HG03442 (cell line): ENCODE measurements around the gene NFYC.

Experiments used
- ATAC-seq: cut with Tn5 transposase; IDR thresholded peaks from one replicate; pipeline ENCODE4 v1.9.1; 2021; ENCODE audit warnings: mild to moderate bottlenecking, moderate library complexity; ENCODE audit not compliant: unreplicated experiment

Gene NFYC

GRCh38 chr1:40777224-40777970 is 85.9 kb downstream of the NFYC start:
- no peak for ATAC-seq

- ATAC-seq = no peak
These were observed 89.4 kb downstream of the NFYC start for GRCh38 chr1:40780678-40781607.

GRCh38 chr1:40781608-40781971 is 90.1 kb downstream of the NFYC start:
- ATAC-seq = no peak

- ATAC-seq = no peak
These were observed 91.0 kb downstream of the NFYC start for GRCh38 chr1:40782371-40782956.

GRCh38 chr1:40783001-40783905 is 91.7 kb downstream of the NFYC start, which contains the start of gene KCNQ4:
Gene KCNQ4, plus strand, starts transcription at chr1:40783787. Its CDS starts 307 bp downstream, at chr1:40784094.
- no peak for ATAC-seq

GRCh38 chr1:40784141-40784770 is 92.8 kb downstream of the NFYC start:
- no peak for ATAC-seq

GRCh38 chr1:40784771-40785151 is 93.3 kb downstream of the NFYC start:
- no peak for ATAC-seq

GRCh38 chr1:40785446-40785845 is 93.9 kb downstream of the NFYC start:
- no peak for ATAC-seq

GRCh38 chr1:40786171-40786994 is 94.9 kb downstream of the NFYC start:
- ATAC-seq = no peak

- no peak for ATAC-seq
These were observed 95.6 kb downstream of the NFYC start for GRCh38 chr1:40786995-40787705.

GRCh38 chr1:40787737-40788560 is 96.4 kb downstream of the NFYC start:
- no peak for ATAC-seq

- ATAC-seq = no peak
These were observed 97.2 kb downstream of the NFYC start for GRCh38 chr1:40788561-40789341.

GRCh38 chr1:40789342-40789598 is 97.8 kb downstream of the NFYC start:
- no peak for ATAC-seq

GRCh38 chr1:40789661-40790430 is 98.3 kb downstream of the NFYC start:
- ATAC-seq = no peak

GRCh38 chr1:40792036-40792435 is 100.5 kb downstream of the NFYC start:
- no peak for ATAC-seq

- no peak for ATAC-seq
These were observed 102.1 kb downstream of the NFYC start for GRCh38 chr1:40793617-40794016.

GRCh38 chr1:40794048-40794447 is 102.5 kb downstream of the NFYC start:
- no peak for ATAC-seq
